ENCODE results near the gene CALCOCO2.
"Not testable (repeated sequence)": the region's sequence is repeated elsewhere in the genome, so short reads cannot be mapped to it uniquely, and the experiment has no call there.

DNA sequence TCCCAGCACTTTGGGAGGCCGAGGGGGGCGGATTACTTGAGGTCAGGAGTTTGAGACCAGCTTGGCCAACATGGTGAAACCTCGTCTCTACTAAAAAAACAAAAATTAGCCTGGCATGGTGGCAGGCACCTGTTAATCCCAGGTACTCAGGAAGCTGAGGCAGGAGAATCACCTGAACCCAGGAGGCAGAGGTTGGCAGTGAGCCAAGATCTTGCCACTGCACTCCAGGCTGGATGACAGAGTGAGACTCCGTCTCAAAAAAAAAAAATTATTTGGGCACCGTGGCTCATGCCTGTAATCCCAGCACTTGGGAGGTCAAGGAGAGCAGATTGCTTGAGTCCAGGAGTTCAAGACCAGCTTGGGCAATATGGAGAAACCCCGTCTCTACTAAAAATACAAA lies 9.9 kb upstream of the CALCOCO2 start:
- not testable (repeated sequence) for TF ChIP-seq EZH2phosphoT487 (IDR thresholded peaks at IDR 0.05; ENCODE audit: borderline replicate concordance, low read depth, low read length)
- TF ChIP-seq, protein P1, sequence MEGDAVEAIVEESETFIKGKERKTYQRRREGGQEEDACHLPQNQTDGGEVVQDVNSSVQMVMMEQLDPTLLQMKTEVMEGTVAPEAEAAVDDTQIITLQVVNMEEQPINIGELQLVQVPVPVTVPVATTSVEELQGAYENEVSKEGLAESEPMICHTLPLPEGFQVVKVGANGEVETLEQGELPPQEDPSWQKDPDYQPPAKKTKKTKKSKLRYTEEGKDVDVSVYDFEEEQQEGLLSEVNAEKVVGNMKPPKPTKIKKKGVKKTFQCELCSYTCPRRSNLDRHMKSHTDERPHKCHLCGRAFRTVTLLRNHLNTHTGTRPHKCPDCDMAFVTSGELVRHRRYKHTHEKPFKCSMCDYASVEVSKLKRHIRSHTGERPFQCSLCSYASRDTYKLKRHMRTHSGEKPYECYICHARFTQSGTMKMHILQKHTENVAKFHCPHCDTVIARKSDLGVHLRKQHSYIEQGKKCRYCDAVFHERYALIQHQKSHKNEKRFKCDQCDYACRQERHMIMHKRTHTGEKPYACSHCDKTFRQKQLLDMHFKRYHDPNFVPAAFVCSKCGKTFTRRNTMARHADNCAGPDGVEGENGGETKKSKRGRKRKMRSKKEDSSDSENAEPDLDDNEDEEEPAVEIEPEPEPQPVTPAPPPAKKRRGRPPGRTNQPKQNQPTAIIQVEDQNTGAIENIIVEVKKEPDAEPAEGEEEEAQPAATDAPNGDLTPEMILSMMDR (conservative IDR thresholded peaks at IDR 0.05; ENCODE audit: low read length): not testable (repeated sequence)

Data from OCI-LY7 (cell line).